CD14-positive monocyte (primary cell): ENCODE data around the gene SBF1. TPM values are rescaled to one million over a fixed set of nuclear protein-coding genes. Genes with fewer than 3 reads are reported as not detected.

Experiments
- DNase-seq, 3 donors: peaks; one replicate each; pipeline ENCODE4 v3.0.0-alpha.2; 2011 to 2022
- H2AFZ ChIP-seq: 2 replicates; pipeline ENCODE4 v1.6.0; 2012; ENCODE audit warnings: mild to moderate bottlenecking, low read depth, low read length, inconsistent platforms; ENCODE audit not compliant: insufficient read depth, poor library complexity, severe bottlenecking
- H3K27ac ChIP-seq, 2 donors: 1 replicate in 1 of 2; 2 replicates in 1 of 2; pipeline ENCODE4 v1.5.1; 2012 to 2013; ENCODE audit warnings: low read length in 2 of 2, control low read depth in 1 of 2, inconsistent platforms in 1 of 2, low read depth in 1 of 2, mild to moderate bottlenecking in 1 of 2
- H3K27me3 ChIP-seq, 2 donors: one replicate each; pipeline versions ENCODE4 v1.6.0 to v1.6.1; 2011 to 2013; ENCODE audit warnings: low read length in 2 of 2; ENCODE audit not compliant: control insufficient read depth in 2 of 2, insufficient read depth in 2 of 2
- H3K36me3 ChIP-seq, 2 donors: replicated peaks in 1 of 2; 1 replicate in 1 of 2; 2 replicates in 1 of 2; pipeline versions ENCODE4 v1.5.1 to v1.6.1; 2012 to 2013; ENCODE audit warnings: low read length in 2 of 2, control low read depth in 1 of 2, inconsistent platforms in 1 of 2, mild to moderate bottlenecking in 1 of 2; ENCODE audit not compliant: insufficient read depth in 2 of 2, control insufficient read depth in 1 of 2
- H3K4me1 ChIP-seq, 2 donors: 1 replicate in 1 of 2; 2 replicates in 1 of 2; pipeline versions ENCODE4 v1.5.1 to v1.6.1; 2012 to 2013; ENCODE audit warnings: low read length in 2 of 2, control low read depth in 1 of 2, inconsistent platforms in 1 of 2, mild to moderate bottlenecking in 1 of 2, moderate library complexity in 1 of 2; ENCODE audit not compliant: insufficient read depth in 2 of 2, control insufficient read depth in 1 of 2
- H3K4me2 ChIP-seq: replicated peaks from 2 replicates; pipeline ENCODE3; 2012; ENCODE audit warnings: low read length, moderate library complexity, mild to moderate bottlenecking; ENCODE audit not compliant: poor library complexity, severe bottlenecking; ENCODE audit errors: extremely low read depth
- H3K4me3 ChIP-seq, 3 experiments: fragments of 200-600 bp in 1 of 3; sonication (generic) in 1 of 3; replicated peaks in 1 of 3; 1 replicate in 2 of 3; 2 replicates in 1 of 3; pipeline ENCODE4 v1.5.1; 2011 to 2013; ENCODE audit warnings: low read length in 3 of 3, mild to moderate bottlenecking in 3 of 3, control low read depth in 2 of 3, low read depth in 2 of 3, inconsistent platforms in 1 of 3, moderate library complexity in 1 of 3
- H3K79me2 ChIP-seq: 2 replicates; pipeline ENCODE4 v1.6.0; 2012; ENCODE audit warnings: mild to moderate bottlenecking, control low read depth, inconsistent platforms, low read length, moderate library complexity; ENCODE audit not compliant: insufficient read depth
- H3K9ac ChIP-seq: 2 replicates; pipeline ENCODE4 v1.6.0; 2017; ENCODE audit warnings: low read length, mild to moderate bottlenecking; ENCODE audit not compliant: insufficient read depth, poor library complexity, severe bottlenecking
- H3K9me3 ChIP-seq, 2 donors: replicated peaks in 1 of 2; 1 replicate in 1 of 2; 2 replicates in 1 of 2; pipeline versions ENCODE4 v1.5.1 to v1.6.1; 2012 to 2013; ENCODE audit warnings: low read length in 2 of 2, control low read depth in 1 of 2; ENCODE audit not compliant: control insufficient read depth in 1 of 2, insufficient read depth in 1 of 2
- H4K20me1 ChIP-seq: 2 replicates; pipeline ENCODE4 v1.6.0; 2012; ENCODE audit warnings: mild to moderate bottlenecking, low read length, control low read depth, moderate library complexity; ENCODE audit not compliant: insufficient read depth
- H3K27ac Mint-ChIP-seq, 7 donors: one replicate each; pipeline ENCODE4 v1.8.0; 2020; ENCODE audit warnings: mild to moderate bottlenecking in 7 of 7, mixed read lengths in 7 of 7, moderate library complexity in 6 of 7, inconsistent platforms in 2 of 7
- H3K27me3 Mint-ChIP-seq, 3 donors: one replicate each; pipeline ENCODE4 v1.8.0; 2021 to 2022; ENCODE audit warnings: low read depth in 3 of 3, mild to moderate bottlenecking in 3 of 3, mixed read lengths in 3 of 3, moderate library complexity in 3 of 3, inconsistent platforms in 1 of 3
- H3K36me3 Mint-ChIP-seq, 2 donors: one replicate each; pipeline ENCODE4 v1.8.0; 2020; ENCODE audit warnings: mixed read lengths in 2 of 2, inconsistent platforms in 1 of 2, mild to moderate bottlenecking in 1 of 2
- H3K4me1 Mint-ChIP-seq: one replicate; pipeline ENCODE4 v1.8.0; 2020; ENCODE audit warnings: mild to moderate bottlenecking, mixed read lengths
- H3K4me3 Mint-ChIP-seq, 2 donors: one replicate each; pipeline ENCODE4 v1.8.0; 2020; ENCODE audit warnings: mild to moderate bottlenecking in 2 of 2, mixed read lengths in 2 of 2, moderate library complexity in 1 of 2
- H3K9me3 Mint-ChIP-seq, 7 donors: one replicate each; pipeline ENCODE4 v1.8.0; 2020 to 2022; ENCODE audit warnings: mixed read lengths in 7 of 7, mild to moderate bottlenecking in 6 of 7, moderate library complexity in 6 of 7, inconsistent platforms in 2 of 7
- WGBS: methylation state at CpG from one replicate; pipeline ENCODE4 v1.1.5; 2013; ENCODE audit warnings: missing lambda C conversion rate; ENCODE audit not compliant: insufficient coverage; 5-methylcytosine and 5-hydroxymethylcytosine counted together
- intact Hi-C, 2 donors: fragments of 100-400 bp; cut with micrococcal nuclease; formaldehyde crosslinking; loops; one replicate each; pipeline versions ENCODE4 v1.15.0 to v1.15.1; 2023
- polyA plus RNA-seq, 3 donors: library from polyadenylated mRNA; depleted of rRNA in 1 of 3; unstranded in 2 of 3; stranded (reverse) in 1 of 3; fragments of 300-500 nt in 2 of 3; fragments of >200 nt in 1 of 3; fragmentation: Illumina TruSeq in 2 of 3; gene quantifications; 1 replicate in 2 of 3; 2 replicates in 1 of 3; pipeline ENCODE4 v1.2.3, GENCODE V29; 2012 to 2021
- TF ChIP-seq, protein P1 (sequence below): fragments of 200-600 bp; IDR thresholded peaks from one replicate; pipeline ENCODE4 v1.8.0; 2022; ENCODE audit warnings: antibody characterized with exemption, mild to moderate bottlenecking

SBF1 gene
- polyA plus RNA-seq, 3 donors: 4.0 to 45.9 (median 6.2) TPM

DNA sequence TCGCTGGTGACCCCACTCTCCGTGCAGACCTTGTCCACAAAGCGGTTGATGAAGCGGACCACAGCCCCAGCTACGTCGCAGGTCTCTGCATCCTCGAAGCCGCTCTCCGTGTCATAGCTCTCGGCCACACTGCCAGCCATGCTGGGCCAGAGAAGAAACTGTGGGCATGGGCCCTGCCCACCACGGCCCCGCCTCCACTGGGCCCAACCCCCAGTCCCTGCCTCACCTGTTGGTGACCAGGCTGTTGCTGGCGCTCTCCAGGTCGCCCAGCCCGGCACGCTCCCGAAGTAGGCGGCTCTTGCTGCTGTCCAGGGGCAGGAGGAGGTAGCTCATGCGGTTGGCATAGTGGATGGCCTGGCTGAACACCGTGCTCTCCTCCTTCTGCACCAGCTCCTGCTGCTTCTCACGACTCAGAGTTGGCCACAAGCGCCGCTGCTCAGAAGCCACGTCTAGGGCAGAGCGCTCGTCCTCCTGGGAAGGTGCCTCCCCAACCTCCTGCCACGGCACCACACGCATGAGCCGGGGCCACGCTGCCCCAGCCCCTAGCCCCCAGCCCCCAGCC lies 12.8 kb downstream of the SBF1 start:
- peaks cover 80 to 97% of the 10 kb centered on the region in 2 donors for H3K36me3 Mint-ChIP-seq
- no peaks in the 10 kb centered on the region for H3K4me1 Mint-ChIP-seq
- Histone ChIP-seq H3K4me3 (no peak overlapping the region), H3K27me3 (no peaks in the 10 kb centered on the region), H3K36me3 (peaks cover 96 to 100% of the 10 kb centered on the region in 2 donors), H3K9ac (no peak overlapping the region), H2AFZ (no peak overlapping the region), H3K27ac (no peak overlapping the region), H3K4me2 (no peak overlapping the region), H3K4me1 (no peaks in the 10 kb centered on the region), H3K79me2 (no peaks in the 10 kb centered on the region), H4K20me1 (peaks cover 17% of the 10 kb centered on the region), H3K9me3 (no peaks in the 10 kb centered on the region)
- TF ChIP-seq, protein P1, sequence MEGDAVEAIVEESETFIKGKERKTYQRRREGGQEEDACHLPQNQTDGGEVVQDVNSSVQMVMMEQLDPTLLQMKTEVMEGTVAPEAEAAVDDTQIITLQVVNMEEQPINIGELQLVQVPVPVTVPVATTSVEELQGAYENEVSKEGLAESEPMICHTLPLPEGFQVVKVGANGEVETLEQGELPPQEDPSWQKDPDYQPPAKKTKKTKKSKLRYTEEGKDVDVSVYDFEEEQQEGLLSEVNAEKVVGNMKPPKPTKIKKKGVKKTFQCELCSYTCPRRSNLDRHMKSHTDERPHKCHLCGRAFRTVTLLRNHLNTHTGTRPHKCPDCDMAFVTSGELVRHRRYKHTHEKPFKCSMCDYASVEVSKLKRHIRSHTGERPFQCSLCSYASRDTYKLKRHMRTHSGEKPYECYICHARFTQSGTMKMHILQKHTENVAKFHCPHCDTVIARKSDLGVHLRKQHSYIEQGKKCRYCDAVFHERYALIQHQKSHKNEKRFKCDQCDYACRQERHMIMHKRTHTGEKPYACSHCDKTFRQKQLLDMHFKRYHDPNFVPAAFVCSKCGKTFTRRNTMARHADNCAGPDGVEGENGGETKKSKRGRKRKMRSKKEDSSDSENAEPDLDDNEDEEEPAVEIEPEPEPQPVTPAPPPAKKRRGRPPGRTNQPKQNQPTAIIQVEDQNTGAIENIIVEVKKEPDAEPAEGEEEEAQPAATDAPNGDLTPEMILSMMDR: no peak
- no peak overlapping the region for H3K27ac Mint-ChIP-seq
- peaks cover 0 to 3% (median 0%) of the 10 kb centered on the region in 7 donors for H3K9me3 Mint-ChIP-seq
- intact Hi-C loops: no loop called here
- no peak overlapping the region for H3K4me3 Mint-ChIP-seq
- peaks cover 0 to 2% (median 0%) of the 10 kb centered on the region in 3 donors for H3K27me3 Mint-ChIP-seq
- 97% methylated on average over 26 of the region's 30 CpGs for WGBS
- DNase-seq: no peak

DNA sequence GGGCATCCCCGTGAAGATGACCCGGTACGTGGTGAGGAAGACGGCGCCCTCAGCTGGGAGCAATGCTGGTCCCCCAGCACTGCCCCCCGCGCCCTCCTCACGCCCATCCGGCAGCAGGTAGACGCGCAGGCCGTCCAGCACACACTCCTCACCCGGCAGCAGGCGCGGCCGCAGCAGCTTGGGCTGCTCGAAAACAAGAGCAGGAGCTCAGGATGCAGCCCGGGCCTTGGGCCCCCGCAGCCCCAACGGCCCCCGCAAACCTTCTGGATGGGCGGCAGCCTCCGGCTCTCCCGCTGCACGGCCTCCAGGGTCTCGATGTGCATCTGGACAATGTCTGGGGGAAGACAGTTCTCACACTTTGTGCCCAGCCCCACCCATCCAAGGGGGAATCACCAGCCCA lies 13.3 kb downstream of the SBF1 start:
- Histone ChIP-seq H3K9ac (no peak overlapping the region), H3K9me3 (no peaks in the 10 kb centered on the region), H3K27me3 (no peaks in the 10 kb centered on the region), H3K27ac (no peak overlapping the region), H3K4me1 (no peaks in the 10 kb centered on the region), H2AFZ (no peak overlapping the region), H3K36me3 (peaks cover 96 to 100% of the 10 kb centered on the region in 2 donors), H3K4me2 (no peak overlapping the region), H4K20me1 (peaks cover 13% of the 10 kb centered on the region), H3K4me3 (no peak overlapping the region), H3K79me2 (no peaks in the 10 kb centered on the region)
- Mint-ChIP-seq H3K27me3 (peaks cover 0 to 2% (median 0%) of the 10 kb centered on the region in 3 donors), H3K9me3 (peaks cover 0 to 3% (median 0%) of the 10 kb centered on the region in 7 donors), H3K4me1 (no peaks in the 10 kb centered on the region), H3K27ac (no peak overlapping the region), H3K36me3 (peaks cover 78 to 97% of the 10 kb centered on the region in 2 donors), H3K4me3 (no peak overlapping the region)
- intact Hi-C loops: no loop called here
- TF ChIP-seq, protein P1: no peak
- DNase-seq: no peak
- WGBS: 99% methylated on average over 26 of the region's 26 CpGs
